ENCODE measurements around the gene PSMD1. TPM values are rescaled to one million over a fixed set of nuclear protein-coding genes. Genes with fewer than 3 reads are reported as not detected.
A peak's percentile ranks its signal among the peaks of the same experiment; 100 is the strongest.

Gene PSMD1
- total RNA-seq, 4 donors from 2014 or later, result 24.3 to 85.3 (median 74.7) TPM

DNA sequence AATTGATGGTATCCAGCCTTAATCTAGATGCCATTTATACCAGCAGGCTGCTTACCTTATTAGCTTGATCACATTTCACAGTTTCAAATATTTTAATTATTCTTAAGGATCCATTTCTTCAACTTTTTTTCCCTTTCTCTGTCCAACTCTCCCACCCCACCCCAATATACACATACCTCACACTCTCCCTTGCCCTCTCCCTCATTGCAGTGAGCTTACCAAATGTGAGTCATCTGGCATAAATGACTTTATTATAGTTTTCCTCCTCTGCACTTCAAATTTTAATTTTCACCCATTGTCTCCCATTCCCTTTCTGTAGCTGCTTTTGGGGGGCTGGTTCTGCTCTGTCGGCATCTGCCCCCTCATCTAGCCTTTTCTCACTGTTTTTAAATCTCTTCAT is 55.3 kb downstream of the PSMD1 start:
- Histone ChIP-seq H3K36me3 (peaks cover 0 to 7% (median 0%) of the 10 kb centered on the region in 4 donors), H3K27me3 (no peaks in the 10 kb centered on the region), H3K4me1 (peaks cover 10 to 25% (median 16%) of the 10 kb centered on the region in 4 donors), H3K4me3 (no peak overlapping the region), H3K27ac (peak overlapping the region in 2 of 4 donors; percentile 13 to 56), H3K9me3 (no peaks in the 10 kb centered on the region)
- in situ Hi-C loops (cut with MboI; ENCODE audit: low pct_ligation_motif_present in 1 of 4, low pct_unique_long_range_greater_than_20kb in 1 of 4, low sequenced_read_pairs in 3 of 4), result loop anchor here in 1 of 4 donors (25.0 kb wide), 1 partner anchor 300 kb away; no protein-coding TSS in a partner anchor
- intact Hi-C loops (cut with DNase I; ENCODE audit: low total_unique reads), result loop anchor here (5.0 kb wide), 1 partner anchor 80 kb away; no protein-coding TSS in a partner anchor
- TF ChIP-seq POLR2AphosphoS5 (IDR thresholded peaks at IDR 0.05) (no peak), EP300 (IDR thresholded peaks at IDR 0.05; ENCODE audit: low read depth) (no peak), POLR2A (IDR thresholded peaks at IDR 0.05) (no peak)
- TF ChIP-seq, protein P1, sequence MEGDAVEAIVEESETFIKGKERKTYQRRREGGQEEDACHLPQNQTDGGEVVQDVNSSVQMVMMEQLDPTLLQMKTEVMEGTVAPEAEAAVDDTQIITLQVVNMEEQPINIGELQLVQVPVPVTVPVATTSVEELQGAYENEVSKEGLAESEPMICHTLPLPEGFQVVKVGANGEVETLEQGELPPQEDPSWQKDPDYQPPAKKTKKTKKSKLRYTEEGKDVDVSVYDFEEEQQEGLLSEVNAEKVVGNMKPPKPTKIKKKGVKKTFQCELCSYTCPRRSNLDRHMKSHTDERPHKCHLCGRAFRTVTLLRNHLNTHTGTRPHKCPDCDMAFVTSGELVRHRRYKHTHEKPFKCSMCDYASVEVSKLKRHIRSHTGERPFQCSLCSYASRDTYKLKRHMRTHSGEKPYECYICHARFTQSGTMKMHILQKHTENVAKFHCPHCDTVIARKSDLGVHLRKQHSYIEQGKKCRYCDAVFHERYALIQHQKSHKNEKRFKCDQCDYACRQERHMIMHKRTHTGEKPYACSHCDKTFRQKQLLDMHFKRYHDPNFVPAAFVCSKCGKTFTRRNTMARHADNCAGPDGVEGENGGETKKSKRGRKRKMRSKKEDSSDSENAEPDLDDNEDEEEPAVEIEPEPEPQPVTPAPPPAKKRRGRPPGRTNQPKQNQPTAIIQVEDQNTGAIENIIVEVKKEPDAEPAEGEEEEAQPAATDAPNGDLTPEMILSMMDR (IDR thresholded peaks at IDR 0.05), result no peak
- no peak for DNase-seq
- 88% methylated on average over 1 of the region's 1 CpG; no CpG with 5 or more reads in 1 of the 2 donors for WGBS, 2 donors (ENCODE audit: low coverage in 1 of 2)

DNA sequence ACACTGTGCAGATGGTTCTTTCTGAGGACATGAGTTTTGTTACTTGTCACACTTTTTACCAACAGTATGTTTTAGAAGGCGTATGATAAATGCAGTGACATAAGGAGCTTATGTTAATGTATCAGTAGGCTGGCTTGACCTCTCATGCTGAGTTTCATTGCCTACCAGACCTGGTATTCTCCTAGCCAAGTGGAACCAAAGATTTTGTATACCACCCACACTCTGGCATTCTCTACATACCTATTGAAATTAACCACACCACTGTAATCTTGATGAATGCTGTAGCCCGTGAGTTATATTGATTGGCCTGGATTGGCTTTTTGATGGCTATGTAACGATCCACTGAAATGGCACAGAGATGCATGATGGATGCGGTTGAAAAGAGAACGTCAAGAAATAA is 56.8 kb downstream of the PSMD1 start:
- in situ Hi-C loops (cut with MboI; ENCODE audit: low pct_ligation_motif_present in 1 of 4, low pct_unique_long_range_greater_than_20kb in 1 of 4, low sequenced_read_pairs in 3 of 4), result loop anchor here in 1 of 4 donors (25.0 kb wide), 1 partner anchor 299 kb away; no protein-coding TSS in a partner anchor
- peaks cover 0 to 7% (median 0%) of the 10 kb centered on the region in 4 donors for H3K36me3 ChIP-seq
- intact Hi-C loops (cut with DNase I; ENCODE audit: low total_unique reads), result loop anchor here (5.0 kb wide), 1 partner anchor 79 kb away; no protein-coding TSS in a partner anchor
- H3K27ac ChIP-seq, result peak overlapping the region in 1 of 4 donors; percentile 21
- 97 to 100% methylated on average over 3 to 5 of the region's 5 CpGs for WGBS, 2 donors (ENCODE audit: low coverage in 1 of 2)
- TF ChIP-seq, protein P1 (IDR thresholded peaks at IDR 0.05), result no peak
- TF ChIP-seq EP300 (IDR thresholded peaks at IDR 0.05; ENCODE audit: low read depth) (no peak), POLR2A (IDR thresholded peaks at IDR 0.05) (no peak), POLR2AphosphoS5 (IDR thresholded peaks at IDR 0.05) (no peak)
- no peak for DNase-seq
- H3K9me3 ChIP-seq, result no peaks in the 10 kb centered on the region
- no peak overlapping the region for H3K4me3 ChIP-seq
- H3K27me3 ChIP-seq, result no peaks in the 10 kb centered on the region
- peaks cover 9 to 25% (median 14%) of the 10 kb centered on the region in 4 donors for H3K4me1 ChIP-seq

- 86 to 100% methylated on average over 2 of the region's 2 CpGs for WGBS, 2 donors (ENCODE audit: low coverage in 1 of 2)
- in situ Hi-C loops (cut with MboI; ENCODE audit: low pct_ligation_motif_present in 1 of 4, low pct_unique_long_range_greater_than_20kb in 1 of 4, low sequenced_read_pairs in 3 of 4), result loop anchor here in 1 of 4 donors (25.0 kb wide), 1 partner anchor 297 kb away; no protein-coding TSS in a partner anchor
These were observed 59.0 kb downstream of the PSMD1 start for GRCh38 chr2:231115651-231116050.

DNA sequence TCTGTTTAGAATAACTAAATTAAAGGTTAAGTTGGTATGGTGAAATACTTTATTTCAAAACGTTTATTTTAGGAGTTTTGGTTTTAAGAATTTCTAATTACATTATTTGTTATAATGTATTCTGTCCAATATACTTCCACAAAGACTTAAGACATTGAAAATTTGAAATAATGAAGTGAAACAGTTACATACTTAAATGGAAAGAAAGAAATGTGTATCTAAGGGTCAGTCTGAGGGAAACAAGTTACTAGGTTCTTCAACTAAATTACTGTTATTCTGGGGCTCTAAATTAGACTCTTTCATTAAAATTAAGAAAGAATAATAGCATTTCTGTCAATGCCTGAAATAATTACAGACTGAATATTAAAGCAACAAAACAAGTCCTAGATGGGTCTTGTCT is 60.5 kb downstream of the PSMD1 start:
- no peaks in the 10 kb centered on the region for H3K9me3 ChIP-seq
- no peaks in the 10 kb centered on the region for H3K36me3 ChIP-seq
- peak overlapping the region in 1 of 4 donors; percentile 37 for H3K27ac ChIP-seq
- H3K4me1 ChIP-seq, result peaks cover 0 to 2% (median 0%) of the 10 kb centered on the region in 4 donors
- TF ChIP-seq POLR2AphosphoS5 (IDR thresholded peaks at IDR 0.05), result no peak
- no peak for TF ChIP-seq POLR2A (IDR thresholded peaks at IDR 0.05)
- TF ChIP-seq, protein P1 (IDR thresholded peaks at IDR 0.05), result no peak
- no peak for TF ChIP-seq EP300 (IDR thresholded peaks at IDR 0.05; ENCODE audit: low read depth)
- in situ Hi-C loops (cut with MboI; ENCODE audit: low pct_ligation_motif_present in 1 of 4, low pct_unique_long_range_greater_than_20kb in 1 of 4, low sequenced_read_pairs in 3 of 4), result loop anchor here in 1 of 4 donors (25.0 kb wide), 1 partner anchor 295 kb away; no protein-coding TSS in a partner anchor
- H3K4me3 ChIP-seq, result no peak overlapping the region
- no peak for DNase-seq
- no peaks in the 10 kb centered on the region for H3K27me3 ChIP-seq
- intact Hi-C loops (cut with DNase I; ENCODE audit: low total_unique reads), result no loop called here
- 44 to 52% methylated on average over 1 of the region's 1 CpG for WGBS, 2 donors (ENCODE audit: low coverage in 1 of 2)

More at GRCh38 chr2:231115651-231116050, 59.0 kb downstream of the PSMD1 start:
- intact Hi-C loops (cut with DNase I; ENCODE audit: low total_unique reads), result no loop called here
- Histone ChIP-seq H3K4me1 (peaks cover 8 to 17% (median 9%) of the 10 kb centered on the region in 4 donors), H3K27me3 (no peaks in the 10 kb centered on the region), H3K27ac (peak overlapping the region in 1 of 4 donors; percentile 41), H3K36me3 (no peaks in the 10 kb centered on the region), H3K9me3 (no peaks in the 10 kb centered on the region), H3K4me3 (no peak overlapping the region)
- TF ChIP-seq EP300 (IDR thresholded peaks at IDR 0.05; ENCODE audit: low read depth) (no peak), POLR2AphosphoS5 (IDR thresholded peaks at IDR 0.05) (no peak), POLR2A (IDR thresholded peaks at IDR 0.05) (no peak)
- TF ChIP-seq, protein P1 (IDR thresholded peaks at IDR 0.05), result no peak
- DNase-seq, result no peak
